ENCODE measurements around the gene MYL4. TPM values are rescaled to one million over a fixed set of nuclear protein-coding genes. Genes with fewer than 3 reads are reported as not detected.
A peak's percentile ranks its signal among the peaks of the same experiment; 100 is the strongest.

Gene MYL4
- total RNA-seq, 3 donors from 2014 or later (not counting 1 experiment from before 2014, with no cell fraction given) = 0.33 TPM; not detected in 2

DNA sequence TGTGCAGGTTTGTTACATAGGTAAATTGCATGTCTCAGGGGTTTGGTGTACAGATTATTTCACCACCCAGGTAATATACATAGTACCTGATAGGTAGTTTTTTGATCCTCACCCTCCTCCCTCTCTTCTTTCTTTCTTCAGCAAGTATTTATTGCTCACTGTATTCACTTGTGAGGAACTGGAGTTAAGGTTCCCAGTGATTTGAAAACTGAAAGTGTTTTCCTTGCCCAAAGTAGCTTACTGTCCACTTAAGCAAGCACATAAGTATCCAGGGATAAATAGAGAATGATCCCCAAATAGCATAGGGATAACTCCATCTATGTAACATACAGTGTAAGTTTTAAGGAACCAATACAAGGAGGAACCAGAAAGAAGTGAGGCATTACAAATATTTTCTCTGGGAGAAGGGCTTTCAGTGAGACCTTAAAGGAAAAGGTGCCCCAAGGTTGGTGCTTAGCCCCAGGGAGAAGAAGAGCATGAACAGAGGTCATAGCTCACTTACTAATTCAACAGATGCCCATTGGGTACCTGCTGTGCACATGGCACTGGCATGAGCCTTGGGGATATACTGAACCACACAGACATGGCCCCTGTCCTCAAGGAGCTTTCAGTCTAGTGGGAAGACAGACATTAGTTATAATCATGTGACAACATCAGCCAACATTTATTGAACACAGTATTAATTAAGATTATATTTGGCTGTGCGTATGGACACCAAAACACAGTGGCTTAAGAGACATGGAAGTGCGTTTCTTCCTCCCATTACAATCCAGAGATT is 17.0 kb downstream of the MYL4 start:
- ATAC-seq (no peak), DNase-seq (no peak)
- WGBS (ENCODE audit: insufficient coverage) = 100% methylated on average over 2 of the region's 2 CpGs
- Mint-ChIP-seq H3K4me1 (peaks cover 16 to 28% of the 10 kb centered on the region in 2 donors), H3K9me3 (no peaks in the 10 kb centered on the region), H3K4me3 (no peak overlapping the region), H3K36me3 (no peaks in the 10 kb centered on the region), H3K27ac (no peak overlapping the region), H3K27me3 (ENCODE audit: low read depth in 2 of 2) (peaks cover 10 to 11% of the 10 kb centered on the region in 2 donors)
- intact Hi-C loops (cut with micrococcal nuclease) = no loop called here
- Histone ChIP-seq H3K27ac (ENCODE audit: low read length) (no peak overlapping the region), H3K4me1 (ENCODE audit: control insufficient read depth, insufficient read depth, low read length) (peaks cover 15% of the 10 kb centered on the region), H3K4me3 (ENCODE audit: low read length) (no peak overlapping the region), H3K9me3 (ENCODE audit: control insufficient read depth, insufficient read depth, low read length) (no peaks in the 10 kb centered on the region), H3K36me3 (ENCODE audit: control insufficient read depth, insufficient read depth, low read length) (no peaks in the 10 kb centered on the region), H3K27me3 (ENCODE audit: control insufficient read depth, insufficient read depth, low read length) (no peaks in the 10 kb centered on the region)
- TF ChIP-seq CTCF (IDR thresholded peaks at IDR 0.05) = no peak

DNA sequence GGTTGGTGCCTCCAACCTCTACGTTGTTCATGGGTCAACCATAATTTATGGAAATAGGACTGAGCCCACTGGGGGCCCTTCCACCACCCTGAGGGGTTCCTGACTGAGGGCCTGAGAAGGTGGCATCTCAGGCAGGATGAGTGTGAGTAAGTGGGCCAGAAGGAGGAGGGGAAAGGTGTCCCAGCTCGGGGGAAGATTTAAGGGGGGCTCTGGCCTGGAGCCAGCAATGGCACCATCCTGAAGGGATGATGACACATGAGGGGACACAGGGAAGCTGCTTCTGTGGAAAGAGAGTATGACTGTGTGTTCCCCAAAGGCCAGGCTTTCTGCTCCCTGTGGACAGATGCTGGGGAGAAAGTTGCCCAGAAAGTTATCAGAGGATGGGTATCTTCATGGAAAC is 18.7 kb downstream of the MYL4 start:
- peaks cover 11 to 17% of the 10 kb centered on the region in 2 donors for H3K4me1 Mint-ChIP-seq
- 83% methylated on average over 2 of the region's 2 CpGs for WGBS (ENCODE audit: insufficient coverage)
- no peaks in the 10 kb centered on the region for H3K36me3 Mint-ChIP-seq
- no peak for TF ChIP-seq CTCF (IDR thresholded peaks at IDR 0.05)
- ATAC-seq = no peak
- H3K4me3 Mint-ChIP-seq = no peak overlapping the region
- no peaks in the 10 kb centered on the region for H3K27me3 ChIP-seq (ENCODE audit: control insufficient read depth, insufficient read depth, low read length)
- peaks cover 9% of the 10 kb centered on the region for H3K4me1 ChIP-seq (ENCODE audit: control insufficient read depth, insufficient read depth, low read length)
- peaks cover 10 to 11% of the 10 kb centered on the region in 2 donors for H3K27me3 Mint-ChIP-seq (ENCODE audit: low read depth in 2 of 2)
- intact Hi-C loops (cut with micrococcal nuclease) = loop anchor here (2.0 kb wide), 1 partner anchor 389 kb away; no protein-coding TSS in a partner anchor
- no peak overlapping the region for H3K27ac Mint-ChIP-seq
- no peak overlapping the region for H3K27ac ChIP-seq (ENCODE audit: low read length)
- no peaks in the 10 kb centered on the region for H3K9me3 Mint-ChIP-seq
- H3K4me3 ChIP-seq (ENCODE audit: low read length) = no peak overlapping the region
- H3K9me3 ChIP-seq (ENCODE audit: control insufficient read depth, insufficient read depth, low read length) = no peaks in the 10 kb centered on the region
- no peak for DNase-seq
- H3K36me3 ChIP-seq (ENCODE audit: control insufficient read depth, insufficient read depth, low read length) = no peaks in the 10 kb centered on the region

GRCh38 chr17:47229535-47230443 is 20.6 kb downstream of the MYL4 start:
- ATAC-seq (peak; percentile 86 to 99 (median 91)), DNase-seq (peak; percentile 47 to 88)
- Mint-ChIP-seq H3K4me1 (peaks cover 11 to 17% of the 10 kb centered on the region in 2 donors), H3K36me3 (no peaks in the 10 kb centered on the region), H3K9me3 (no peaks in the 10 kb centered on the region), H3K27ac (peak overlapping the region in 1 of 2 donors; percentile 19), H3K27me3 (ENCODE audit: low read depth in 2 of 2) (peaks cover 10 to 11% of the 10 kb centered on the region in 2 donors), H3K4me3 (peak overlapping the region; percentile 60)
- TF ChIP-seq CTCF (IDR thresholded peaks at IDR 0.05) = peak; percentile 93
- peaks cover 9% of the 10 kb centered on the region for H3K4me1 ChIP-seq (ENCODE audit: control insufficient read depth, insufficient read depth, low read length)
- intact Hi-C loops (cut with micrococcal nuclease) = loop anchor here (1.0 to 2.0 kb wide), 3 partner anchors 40 to 387 kb away; partner anchors contain the start of gene CDC27
- no peaks in the 10 kb centered on the region for H3K27me3 ChIP-seq (ENCODE audit: control insufficient read depth, insufficient read depth, low read length)
- H3K9me3 ChIP-seq (ENCODE audit: control insufficient read depth, insufficient read depth, low read length) = no peaks in the 10 kb centered on the region
- WGBS (ENCODE audit: insufficient coverage) = 3% methylated on average over 19 of the region's 22 CpGs
- no peak overlapping the region for H3K27ac ChIP-seq (ENCODE audit: low read length)
- H3K36me3 ChIP-seq (ENCODE audit: control insufficient read depth, insufficient read depth, low read length) = no peaks in the 10 kb centered on the region
- H3K4me3 ChIP-seq (ENCODE audit: low read length) = no peak overlapping the region

Data from natural killer cell (primary cell).